SK-N-SH (cell line): ENCODE data around the gene PTTG1IP. TPM values are rescaled to one million over a fixed set of nuclear protein-coding genes. Genes with fewer than 3 reads are reported as not detected.

Experiments
- CTCF ChIA-PET: fragments of 300-600, 350-600 bp; formaldehyde crosslinking; extraction: SDS; loops from one replicate; lab custom pipeline; 2021; lab: Yijun Ruan, JAX
- POLR2A ChIA-PET: fragments of 350-600 bp; sonication (Branson Sonifier 250); formaldehyde crosslinking; extraction: SDS; loops from one replicate; lab custom pipeline; 2020; ENCODE audit warnings: antibody characterized with exemption, inconsistent platforms; lab: Yijun Ruan, JAX
- DNase-seq: peaks from one replicate; pipeline ENCODE4 v3.0.0; 2012
- H2AFZ ChIP-seq: fragments of 200-600 bp; sonication (generic); 2 replicates; pipeline ENCODE4 v1.8.1; 2016; ENCODE audit warnings: antibody characterized with exemption, mild to moderate bottlenecking, low read depth
- H3F3A ChIP-seq: fragments of 200-600 bp; sonication (generic); replicated peaks from 2 replicates; pipeline ENCODE3; 2016; ENCODE audit warnings: antibody characterized with exemption, mild to moderate bottlenecking; ENCODE audit not compliant: insufficient read depth
- H3K27ac ChIP-seq, 2 experiments: fragments of 200-500 bp in 1 of 2; fragments of 200-600 bp in 1 of 2; sonication (Bioruptor generic) in 1 of 2; sonication (generic), shearing (Covaris generic) in 1 of 2; 2 replicates each; pipeline versions ENCODE4 v1.5.1 to v1.6.1; 2014 to 2016; ENCODE audit warnings: low read depth in 2 of 2, inconsistent platforms in 1 of 2, low read length in 1 of 2, mild to moderate bottlenecking in 1 of 2, mixed read lengths in 1 of 2
- H3K27me3 ChIP-seq: fragments of 200-600 bp; sonication (generic), shearing (Covaris generic); 2 replicates; pipeline ENCODE4 v1.6.1; 2016; ENCODE audit warnings: mixed run types; ENCODE audit not compliant: insufficient read depth
- H3K36me3 ChIP-seq, 2 experiments: fragments of 200-500 bp in 1 of 2; fragments of 200-600 bp in 1 of 2; sonication (Bioruptor generic) in 1 of 2; sonication (generic) in 1 of 2; replicated peaks in 1 of 2; 2 replicates each; pipeline versions ENCODE3 to v1.5.1; 2014 to 2016; ENCODE audit warnings: low read length in 1 of 2, mild to moderate bottlenecking in 1 of 2; ENCODE audit not compliant: insufficient read depth in 2 of 2, control insufficient read depth in 1 of 2
- H3K4me1 ChIP-seq, 2 experiments: fragments of 200-500 bp in 1 of 2; fragments of 200-600 bp in 1 of 2; sonication (Bioruptor generic) in 1 of 2; sonication (generic), shearing (Covaris generic) in 1 of 2; 2 replicates each; pipeline versions ENCODE4 v1.5.1 to v1.6.1; 2014 to 2016; ENCODE audit warnings: low read depth in 1 of 2, low read length in 1 of 2, mixed run types in 1 of 2; ENCODE audit not compliant: insufficient read depth in 2 of 2, control insufficient read depth in 1 of 2
- H3K4me2 ChIP-seq: fragments of 200-600 bp; sonication (generic), shearing (Covaris generic); 2 replicates; pipeline ENCODE4 v1.6.1; 2017; ENCODE audit warnings: mixed run types
- H3K4me3 ChIP-seq, 2 experiments: fragments of 200-500 bp in 1 of 2; fragments of 200-600 bp in 1 of 2; sonication (Bioruptor generic) in 1 of 2; sonication (generic), shearing (Covaris generic) in 1 of 2; 2 replicates each; pipeline versions ENCODE4 v1.5.1 to v1.8.1; 2014 to 2016; ENCODE audit warnings: low read depth in 2 of 2, inconsistent platforms in 1 of 2, low read length in 1 of 2, mild to moderate bottlenecking in 1 of 2, mixed read lengths in 1 of 2, moderate library complexity in 1 of 2
- H3K79me2 ChIP-seq: fragments of 200-600 bp; sonication (generic); 2 replicates; pipeline ENCODE4 v1.8.1; 2017; ENCODE audit warnings: mild to moderate bottlenecking; ENCODE audit not compliant: insufficient read depth
- H3K9ac ChIP-seq: fragments of 200-600 bp; sonication (generic); 2 replicates; pipeline ENCODE4 v1.6.1; 2017; ENCODE audit warnings: mixed run types
- H3K9me2 ChIP-seq: fragments of 200-600 bp; sonication (generic); 2 replicates; pipeline ENCODE4 v1.6.1; 2017; ENCODE audit warnings: mixed run types
- H3K9me3 ChIP-seq: fragments of 200-600 bp; sonication (generic); 2 replicates; pipeline ENCODE4 v1.6.1; 2017; ENCODE audit warnings: mixed run types, mild to moderate bottlenecking, moderate library complexity
- H4K20me1 ChIP-seq: fragments of 200-600 bp; sonication (generic); 2 replicates; pipeline ENCODE4 v1.6.1; 2017; ENCODE audit warnings: mild to moderate bottlenecking, mixed run types; ENCODE audit not compliant: insufficient read depth
- EP300 ChIP-seq, 2 experiments: IDR thresholded peaks; 2 replicates each; pipeline versions ENCODE4 v1.4.0 to v1.6.1; 2012; ENCODE audit warnings: borderline replicate concordance in 1 of 2, low read depth in 1 of 2, low read length in 1 of 2
- EZH2phosphoT487 ChIP-seq: fragments of 200-600 bp; sonication (generic); IDR thresholded peaks from 2 replicates; pipeline ENCODE4 v1.6.1; 2017; ENCODE audit warnings: low read depth, mixed run types, mild to moderate bottlenecking, antibody characterized with exemption, moderate library complexity, borderline replicate concordance
- GABPA ChIP-seq: IDR thresholded peaks from 2 replicates; pipeline ENCODE4 v1.4.0; 2012; ENCODE audit warnings: low read depth, mild to moderate bottlenecking
- IRF3 ChIP-seq: fragments of 150-350 bp; IDR thresholded peaks from 2 replicates; pipeline ENCODE4 v1.6.1; 2016; ENCODE audit warnings: mild to moderate bottlenecking, low read depth, low read length
- JUND ChIP-seq: IDR thresholded peaks from 2 replicates; pipeline ENCODE4 v1.4.0; 2012
- NFIC ChIP-seq: IDR thresholded peaks from 2 replicates; pipeline ENCODE4 v1.4.0; 2012; ENCODE audit warnings: borderline replicate concordance
- NRF1 ChIP-seq: IDR thresholded peaks from 2 replicates; pipeline ENCODE4 v1.6.1; 2012; ENCODE audit warnings: low read depth, mild to moderate bottlenecking, low read length
- RFX5 ChIP-seq: IDR thresholded peaks from 2 replicates; pipeline ENCODE4 v1.6.1; 2012; ENCODE audit warnings: mild to moderate bottlenecking, improper control_type of control experiment, low read length
- SIN3A ChIP-seq: IDR thresholded peaks from 2 replicates; pipeline ENCODE4 v1.6.1; 2012; ENCODE audit warnings: low read depth, mild to moderate bottlenecking, low read length, moderate library complexity, borderline replicate concordance
- TAF1 ChIP-seq: IDR thresholded peaks from 2 replicates; pipeline ENCODE4 v1.6.1; 2012; ENCODE audit warnings: low read depth, mild to moderate bottlenecking, low read length, moderate library complexity, borderline replicate concordance
- USF2 ChIP-seq: fragments of 150-350 bp; IDR thresholded peaks from 2 replicates; pipeline ENCODE4 v1.6.1; 2017; ENCODE audit warnings: antibody characterized with exemption, low read length, low read depth, borderline replicate concordance
- WGBS: methylation state at CpG from one replicate; pipeline ENCODE4 v1.1.6; 2017; ENCODE audit warnings: low lambda C conversion rate; 5-methylcytosine and 5-hydroxymethylcytosine counted together
- polyA plus RNA-seq, 3 experiments: library from polyadenylated mRNA; depleted of rRNA; stranded (reverse); fragments of >200 nt; gene quantifications; 2 replicates each; pipeline ENCODE4 v1.2.3, GENCODE V29; 2012

Gene PTTG1IP
- polyA plus RNA-seq, 1 of the 3 experiments (the other 2 are of a cell fraction) = 171 TPM

- Histone ChIP-seq H3K9me3 (no peaks in the 10 kb centered on the region), H4K20me1 (peaks cover 91% of the 10 kb centered on the region)
- TF ChIP-seq NFIC = no peak
- no peak for TF ChIP-seq NRF1
- no peak for TF ChIP-seq TAF1
- TF ChIP-seq EP300 (IDR thresholded peaks at IDR 0.05; ENCODE audit: borderline replicate concordance in 1 of 2, low read depth in 1 of 2, low read length in 1 of 2) = no peak
- TF ChIP-seq, all 33 proteins: peak for 0
- WGBS = 92% methylated on average over 7 of the region's 7 CpGs
- POLR2A ChIA-PET = no interaction called here
- H3K27ac ChIP-seq = peak overlapping the region; percentile 80 to 90; a peak in 3 of 4 replicates
- peaks cover 14 to 28% of the 10 kb centered on the region in 2 experiments for H3K36me3 ChIP-seq
- no peaks in the 10 kb centered on the region for H3K9me2 ChIP-seq
- peak overlapping the region; percentile 12; the same call in 1 of the 2 replicates for H3K4me2 ChIP-seq
- H3K27me3 ChIP-seq = no peaks in the 10 kb centered on the region
- no peak overlapping the region for H2AFZ ChIP-seq
- CTCF ChIA-PET = no interaction called here
- DNase-seq = no peak
- H3K79me2 ChIP-seq = peaks cover 90% of the 10 kb centered on the region
- no peak overlapping the region for H3K9ac ChIP-seq
- no peak overlapping the region for H3K4me3 ChIP-seq
- peaks cover 45 to 48% of the 10 kb centered on the region in 2 experiments for H3K4me1 ChIP-seq
- peaks cover 26% of the 10 kb centered on the region for H3F3A ChIP-seq
These were observed 4.8 kb downstream of the PTTG1IP start for GRCh38 chr21:44868707-44869106.

- ChIA-PET CTCF (no interaction called here), POLR2A (no interaction called here)
- WGBS = 96% methylated on average over 12 of the region's 12 CpGs
- Histone ChIP-seq H3K9me2 (no peaks in the 10 kb centered on the region), H2AFZ (no peak overlapping the region), H3K4me1 (peaks cover 45 to 48% of the 10 kb centered on the region in 2 experiments), H3K9ac (no peak overlapping the region), H3K27me3 (no peaks in the 10 kb centered on the region), H3K4me3 (no peak overlapping the region), H3K27ac (peak overlapping the region; percentile 80 to 90; a peak in 2 of 4 replicates), H4K20me1 (peaks cover 97% of the 10 kb centered on the region), H3K36me3 (peaks cover 20 to 31% of the 10 kb centered on the region in 2 experiments), H3F3A (peaks cover 26% of the 10 kb centered on the region), H3K79me2 (peaks cover 95% of the 10 kb centered on the region), H3K9me3 (no peaks in the 10 kb centered on the region), H3K4me2 (peak overlapping the region; percentile 12; the same call in 1 of the 2 replicates)
- TF ChIP-seq TAF1 = no peak
- TF ChIP-seq IRF3 = no peak
- no peak for TF ChIP-seq USF2
- no peak for TF ChIP-seq SIN3A
- no peak for TF ChIP-seq JUND
- no peak for TF ChIP-seq NRF1
- no peak for TF ChIP-seq GABPA
- TF ChIP-seq RFX5 = no peak
- no peak for TF ChIP-seq EZH2phosphoT487
- DNase-seq = no peak
These were observed 5.3 kb downstream of the PTTG1IP start for GRCh38 chr21:44867999-44868700.
